Breast epithelium (tissue), 3 donors: ENCODE results near the gene FNDC3B.

ENCODE experiments used
- POLR2A ChIP-seq: fragments of 450-650 bp; IDR thresholded peaks from one replicate; pipeline ENCODE4 v1.6.1; 2016; ENCODE audit warnings: antibody characterized with exemption, mild to moderate bottlenecking, moderate library complexity
- POLR2AphosphoS5 ChIP-seq, 3 donors: sonication (generic); formaldehyde crosslinking; IDR thresholded peaks; one replicate each; pipeline ENCODE4 v1.6.1; 2017; ENCODE audit warnings: antibody characterized with exemption in 3 of 3
- TF ChIP-seq, protein P1 (sequence below), 3 donors: fragments of 450-650 bp; IDR thresholded peaks; one replicate each; pipeline ENCODE4 v1.5.1; 2016 to 2017; ENCODE audit warnings: antibody characterized with exemption in 3 of 3, mild to moderate bottlenecking in 3 of 3, moderate library complexity in 3 of 3

DNA sequence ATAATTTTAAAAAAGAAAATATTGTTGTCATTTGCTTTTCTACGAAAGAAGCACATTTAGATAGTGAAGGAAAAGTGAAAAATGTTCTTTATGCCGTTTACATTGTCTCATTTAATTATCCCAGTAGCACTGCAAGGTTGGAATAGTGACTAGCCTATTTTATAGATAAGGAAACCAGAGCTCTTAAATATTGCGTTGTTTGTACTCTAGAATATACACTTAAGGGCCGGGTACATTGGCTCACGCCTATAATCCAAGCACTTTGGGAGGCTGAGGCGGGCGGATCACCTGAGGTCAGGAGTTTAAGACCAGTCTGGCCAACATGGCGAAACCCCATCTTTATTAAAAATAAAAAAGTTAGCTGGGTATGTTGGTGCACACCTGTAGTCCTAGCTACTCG, 127.5 kb downstream of the FNDC3B start:
- TF ChIP-seq, protein P1, sequence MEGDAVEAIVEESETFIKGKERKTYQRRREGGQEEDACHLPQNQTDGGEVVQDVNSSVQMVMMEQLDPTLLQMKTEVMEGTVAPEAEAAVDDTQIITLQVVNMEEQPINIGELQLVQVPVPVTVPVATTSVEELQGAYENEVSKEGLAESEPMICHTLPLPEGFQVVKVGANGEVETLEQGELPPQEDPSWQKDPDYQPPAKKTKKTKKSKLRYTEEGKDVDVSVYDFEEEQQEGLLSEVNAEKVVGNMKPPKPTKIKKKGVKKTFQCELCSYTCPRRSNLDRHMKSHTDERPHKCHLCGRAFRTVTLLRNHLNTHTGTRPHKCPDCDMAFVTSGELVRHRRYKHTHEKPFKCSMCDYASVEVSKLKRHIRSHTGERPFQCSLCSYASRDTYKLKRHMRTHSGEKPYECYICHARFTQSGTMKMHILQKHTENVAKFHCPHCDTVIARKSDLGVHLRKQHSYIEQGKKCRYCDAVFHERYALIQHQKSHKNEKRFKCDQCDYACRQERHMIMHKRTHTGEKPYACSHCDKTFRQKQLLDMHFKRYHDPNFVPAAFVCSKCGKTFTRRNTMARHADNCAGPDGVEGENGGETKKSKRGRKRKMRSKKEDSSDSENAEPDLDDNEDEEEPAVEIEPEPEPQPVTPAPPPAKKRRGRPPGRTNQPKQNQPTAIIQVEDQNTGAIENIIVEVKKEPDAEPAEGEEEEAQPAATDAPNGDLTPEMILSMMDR (IDR thresholded peaks at IDR 0.05) = no peak
- TF ChIP-seq POLR2A (no peak), POLR2AphosphoS5 (IDR thresholded peaks at IDR 0.05) (no peak)
